Activated naive CD8-positive, alpha-beta T cell treated with anti-CD3 and anti-CD28 coated beads, Interleukin-2, amount 10 ng/mL, durations not matched to agents 7 days and 5 days (primary cell): ENCODE data around the gene AGPAT3. TPM values are rescaled to one million over a fixed set of nuclear protein-coding genes. Genes with fewer than 3 reads are reported as not detected.

Experiments used
- ATAC-seq: fragments of 150-1000 bp; cut with Tn5 transposase; one replicate; pipeline ENCODE4 v1.10.0; 2021; ENCODE audit warnings: low read depth, moderate library complexity
- POLR2A ChIA-PET: fragments of 350-600 bp; sonication (Branson Sonifier 250); formaldehyde crosslinking; loops from one replicate; lab custom pipeline; 2021; ENCODE audit warnings: antibody characterized with exemption; lab: Charles Lee
- DNase-seq: peaks from one replicate; pipeline ENCODE4 v3.0.0; 2021
- H3K27ac Mint-ChIP-seq: one replicate; pipeline ENCODE4 v1.8.0; 2022; ENCODE audit warnings: mild to moderate bottlenecking, mixed read lengths
- H3K27me3 Mint-ChIP-seq: one replicate; pipeline ENCODE4 v1.8.0; 2022; ENCODE audit warnings: mild to moderate bottlenecking, moderate library complexity, mixed read lengths
- H3K36me3 Mint-ChIP-seq: one replicate; pipeline ENCODE4 v1.8.0; 2021; ENCODE audit warnings: mild to moderate bottlenecking, mixed read lengths
- H3K4me1 Mint-ChIP-seq: one replicate; pipeline ENCODE4 v1.8.0; 2021; ENCODE audit warnings: mixed read lengths
- H3K4me3 Mint-ChIP-seq: one replicate; pipeline ENCODE4 v1.8.0; 2022; ENCODE audit warnings: mild to moderate bottlenecking, moderate library complexity, mixed read lengths
- H3K9me3 Mint-ChIP-seq: one replicate; pipeline ENCODE4 v1.8.0; 2021; ENCODE audit warnings: mixed read lengths
- total RNA-seq, 2 experiments: library from RNA; stranded (reverse); gene quantifications; one replicate each; pipeline ENCODE4 v1.2.3, GENCODE V29; 2021

AGPAT3 gene
- total RNA-seq, 2 experiments from 2014 or later = 75.4 to 76.3 TPM

GRCh38 chr21:43982489-43983078, 117.6 kb downstream of the AGPAT3 start:
- no peak overlapping the region for H3K4me3 Mint-ChIP-seq
- peaks cover 11% of the 10 kb centered on the region for H3K4me1 Mint-ChIP-seq
- POLR2A ChIA-PET = no interaction called here
- no peak for DNase-seq
- no peaks in the 10 kb centered on the region for H3K9me3 Mint-ChIP-seq
- ATAC-seq = no peak
- H3K27ac Mint-ChIP-seq = no peak overlapping the region
- H3K36me3 Mint-ChIP-seq = peaks cover 3% of the 10 kb centered on the region
- peaks cover 6% of the 10 kb centered on the region for H3K27me3 Mint-ChIP-seq

- ATAC-seq (no peak), DNase-seq (no peak)
- H3K27me3 Mint-ChIP-seq = peaks cover 6% of the 10 kb centered on the region
- no peaks in the 10 kb centered on the region for H3K9me3 Mint-ChIP-seq
- H3K4me3 Mint-ChIP-seq = no peak overlapping the region
- peaks cover 11% of the 10 kb centered on the region for H3K4me1 Mint-ChIP-seq
- H3K36me3 Mint-ChIP-seq = peaks cover 3% of the 10 kb centered on the region
- H3K27ac Mint-ChIP-seq = no peak overlapping the region
- POLR2A ChIA-PET = interaction anchor here (0.6 kb wide), 1 partner anchor 19 kb away, joined by 3 read pairs; no protein-coding TSS in a partner anchor
Measured at GRCh38 chr21:43983390-43983789, 118.4 kb downstream of the AGPAT3 start.

DNA sequence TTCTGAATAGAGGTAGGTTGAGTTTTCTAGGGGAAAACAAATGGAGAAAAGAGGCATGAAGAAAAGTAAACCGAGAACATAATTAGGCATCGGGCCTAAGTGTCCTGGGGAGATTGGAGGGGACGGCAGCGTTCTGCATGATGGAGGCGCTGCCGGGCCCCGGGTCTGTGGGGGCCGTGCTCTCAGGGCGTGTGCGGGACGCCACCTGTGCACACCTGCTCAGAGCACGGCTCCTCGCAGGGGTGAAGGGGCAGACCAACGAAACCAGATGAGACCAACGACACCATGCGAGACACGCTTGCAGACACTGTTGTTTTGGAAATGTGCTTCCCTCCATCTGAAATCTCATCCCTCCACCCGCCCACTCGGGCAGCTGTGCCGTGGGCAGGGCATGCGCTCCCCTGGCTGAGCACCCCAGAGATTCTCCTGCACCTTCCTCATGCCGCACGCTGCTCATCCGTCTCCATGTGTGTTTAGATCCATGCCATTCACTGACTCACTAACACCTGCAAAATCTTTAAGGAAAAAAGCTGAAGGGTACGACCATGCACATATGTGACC, 118.9 kb downstream of the AGPAT3 start:
- ATAC-seq (no peak), DNase-seq (no peak)
- peaks cover 6% of the 10 kb centered on the region for H3K27me3 Mint-ChIP-seq
- POLR2A ChIA-PET = interaction anchor here (0.6 kb wide), 1 partner anchor 102 kb away, joined by 6 read pairs; no protein-coding TSS in a partner anchor
- H3K4me3 Mint-ChIP-seq = no peak overlapping the region
- peaks cover 3% of the 10 kb centered on the region for H3K36me3 Mint-ChIP-seq
- H3K27ac Mint-ChIP-seq = no peak overlapping the region
- H3K9me3 Mint-ChIP-seq = no peaks in the 10 kb centered on the region
- H3K4me1 Mint-ChIP-seq = peaks cover 11% of the 10 kb centered on the region

GRCh38 chr21:43984905-43985689, 120.1 kb downstream of the AGPAT3 start:
- peak overlapping the region; percentile 3 for H3K27ac Mint-ChIP-seq
- POLR2A ChIA-PET = no interaction called here
- H3K27me3 Mint-ChIP-seq = peaks cover 6% of the 10 kb centered on the region
- ATAC-seq = peak; percentile 28
- peaks cover 3% of the 10 kb centered on the region for H3K36me3 Mint-ChIP-seq
- H3K9me3 Mint-ChIP-seq = no peaks in the 10 kb centered on the region
- DNase-seq = no peak
- H3K4me1 Mint-ChIP-seq = peaks cover 11% of the 10 kb centered on the region
- no peak overlapping the region for H3K4me3 Mint-ChIP-seq

DNA sequence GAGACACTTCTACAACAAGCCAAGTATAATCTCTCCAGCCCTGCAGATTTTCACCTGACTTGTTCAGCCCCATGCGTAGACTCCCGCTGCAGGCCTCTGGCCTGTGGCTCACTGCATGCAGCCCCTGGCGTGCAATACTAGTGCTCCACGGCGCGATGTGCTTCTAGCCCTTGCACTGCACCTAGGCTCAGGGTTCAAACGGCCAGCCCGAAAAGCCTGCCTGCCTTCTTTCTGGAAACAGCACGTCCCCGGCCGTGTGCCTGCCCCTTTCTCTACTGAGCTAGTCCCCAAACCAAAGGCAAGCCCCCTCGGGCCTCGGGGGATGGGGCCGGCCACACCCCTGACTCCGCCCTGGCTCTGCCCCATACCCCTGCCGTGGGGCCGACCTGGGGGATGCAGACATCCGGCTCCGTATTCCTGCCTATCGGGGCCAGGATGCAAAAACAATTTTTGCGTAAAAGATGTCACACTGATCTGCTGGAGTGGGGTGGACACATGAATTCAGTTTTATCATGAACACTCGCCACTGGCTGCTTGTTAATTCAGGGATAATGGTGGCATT, 120.7 kb downstream of the AGPAT3 start:
- peaks cover 3% of the 10 kb centered on the region for H3K36me3 Mint-ChIP-seq
- no peaks in the 10 kb centered on the region for H3K9me3 Mint-ChIP-seq
- peaks cover 6% of the 10 kb centered on the region for H3K27me3 Mint-ChIP-seq
- DNase-seq (no peak), ATAC-seq (peak; percentile 9)
- no peak overlapping the region for H3K4me3 Mint-ChIP-seq
- H3K4me1 Mint-ChIP-seq = peaks cover 11% of the 10 kb centered on the region
- no peak overlapping the region for H3K27ac Mint-ChIP-seq
- POLR2A ChIA-PET = no interaction called here

- DNase-seq (no peak), ATAC-seq (no peak)
- Mint-ChIP-seq H3K4me3 (no peak overlapping the region), H3K27ac (no peak overlapping the region), H3K36me3 (peaks cover 3% of the 10 kb centered on the region), H3K9me3 (no peaks in the 10 kb centered on the region), H3K4me1 (peaks cover 11% of the 10 kb centered on the region), H3K27me3 (peaks cover 6% of the 10 kb centered on the region)
- POLR2A ChIA-PET = no interaction called here
Measured at GRCh38 chr21:43986544-43987451, 121.8 kb downstream of the AGPAT3 start.

DNA sequence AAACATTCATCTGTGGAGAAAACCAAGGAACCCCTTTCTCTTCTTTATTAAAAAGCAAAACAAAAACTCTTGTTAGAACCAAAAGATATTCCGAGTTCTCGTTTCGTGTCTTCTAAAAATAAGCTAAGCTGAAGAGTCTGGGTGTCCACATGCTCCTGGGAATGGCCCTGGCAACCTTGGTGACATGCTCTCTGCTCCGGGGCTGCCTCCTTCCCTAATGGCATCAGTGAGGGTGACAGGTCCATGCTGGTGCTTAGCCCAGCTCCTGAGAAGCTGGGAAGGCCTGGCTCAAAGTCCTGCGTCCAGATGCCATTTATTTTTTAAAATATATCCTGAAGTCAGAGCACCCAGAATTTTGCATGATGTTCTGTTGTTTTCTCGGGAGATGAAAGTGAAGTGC, 122.5 kb downstream of the AGPAT3 start:
- H3K4me3 Mint-ChIP-seq = no peak overlapping the region
- peaks cover 6% of the 10 kb centered on the region for H3K27me3 Mint-ChIP-seq
- H3K27ac Mint-ChIP-seq = no peak overlapping the region
- peaks cover 2% of the 10 kb centered on the region for H3K36me3 Mint-ChIP-seq
- POLR2A ChIA-PET = no interaction called here
- ATAC-seq = no peak
- peaks cover 11% of the 10 kb centered on the region for H3K4me1 Mint-ChIP-seq
- H3K9me3 Mint-ChIP-seq = no peaks in the 10 kb centered on the region
- no peak for DNase-seq

DNA sequence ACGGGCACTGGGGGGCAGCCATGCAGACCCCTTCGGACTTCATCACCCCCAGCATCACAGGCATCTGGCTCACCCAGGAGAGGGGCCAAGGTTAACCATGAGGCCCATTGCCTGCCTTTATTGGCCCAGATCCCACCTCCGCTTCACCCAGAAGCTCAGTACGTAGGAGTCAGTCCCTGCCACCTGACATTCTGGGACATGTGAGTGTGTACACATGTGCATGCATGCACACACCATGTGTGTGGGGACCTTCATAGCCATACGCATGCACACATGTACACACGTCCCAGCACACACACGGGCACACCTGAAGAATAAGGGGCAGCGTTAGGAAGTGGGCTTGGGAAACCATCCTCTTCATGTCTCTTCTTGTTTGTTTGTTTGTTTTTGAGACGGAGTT, 123.0 kb downstream of the AGPAT3 start:
- Mint-ChIP-seq H3K4me1 (peaks cover 9% of the 10 kb centered on the region), H3K36me3 (peaks cover 2% of the 10 kb centered on the region), H3K27me3 (peaks cover 6% of the 10 kb centered on the region), H3K9me3 (no peaks in the 10 kb centered on the region), H3K27ac (no peak overlapping the region), H3K4me3 (no peak overlapping the region)
- ATAC-seq = no peak
- DNase-seq = no peak
- POLR2A ChIA-PET = no interaction called here

DNA sequence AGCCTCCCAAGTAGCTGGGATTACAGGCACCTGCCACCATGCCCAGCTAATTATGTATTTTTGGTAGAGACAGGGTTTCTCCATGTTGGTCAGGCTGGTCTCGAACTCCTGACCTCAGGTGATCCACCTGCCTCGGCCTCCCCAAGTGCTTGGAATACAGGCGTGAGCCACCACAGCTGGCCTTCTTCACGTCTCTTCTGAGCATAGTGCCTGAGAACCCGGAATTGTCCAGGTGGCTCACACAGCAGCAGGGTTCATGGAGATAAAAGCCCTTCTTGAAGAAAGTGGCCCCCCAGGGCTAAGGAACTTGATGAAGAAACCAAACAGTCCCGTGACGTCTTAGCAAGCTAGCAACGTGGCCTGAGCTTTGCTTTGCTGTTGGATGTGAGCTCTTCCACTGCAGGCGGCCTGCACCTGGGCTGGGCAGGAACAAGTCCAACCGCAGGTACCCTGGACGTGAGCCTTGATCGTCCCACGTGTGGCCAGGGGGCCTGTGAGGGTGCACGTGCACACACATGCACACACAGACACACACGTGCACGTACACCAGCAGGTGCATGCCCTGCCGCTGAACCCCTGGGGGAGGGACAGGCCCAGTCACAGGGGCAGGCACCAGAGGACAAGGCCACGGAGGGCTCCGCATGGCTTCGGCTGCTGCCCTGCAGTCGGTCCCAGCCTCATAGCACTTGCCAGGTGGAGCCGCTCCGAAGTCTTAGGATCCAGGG, 123.6 kb downstream of the AGPAT3 start:
- POLR2A ChIA-PET = no interaction called here
- Mint-ChIP-seq H3K27ac (no peak overlapping the region), H3K27me3 (peaks cover 6% of the 10 kb centered on the region), H3K4me3 (no peak overlapping the region), H3K36me3 (peaks cover 1% of the 10 kb centered on the region), H3K9me3 (no peaks in the 10 kb centered on the region), H3K4me1 (peaks cover 8% of the 10 kb centered on the region)
- no peak for DNase-seq
- no peak for ATAC-seq

DNA sequence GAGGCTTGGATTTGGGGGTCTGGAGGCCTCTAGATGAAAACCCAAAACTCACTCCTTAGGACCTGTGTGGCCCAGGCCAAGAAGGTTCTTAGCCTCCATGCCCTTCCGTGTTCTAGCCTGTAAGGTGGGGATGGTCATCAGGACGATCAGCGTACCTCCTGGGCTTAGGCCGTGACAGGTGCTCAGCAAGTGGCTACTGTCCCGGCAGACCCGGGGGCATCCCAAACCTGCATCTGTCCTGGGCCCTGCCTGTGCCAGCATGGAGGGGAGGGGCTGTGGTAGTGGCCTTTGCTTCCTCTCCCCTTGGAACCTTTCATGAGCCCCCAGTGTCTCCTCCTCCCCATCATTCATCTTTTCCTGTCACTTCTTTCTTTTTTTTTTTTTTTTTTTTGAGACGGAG, 124.4 kb downstream of the AGPAT3 start:
- H3K36me3 Mint-ChIP-seq = no peaks in the 10 kb centered on the region
- H3K27ac Mint-ChIP-seq = no peak overlapping the region
- peaks cover 6% of the 10 kb centered on the region for H3K27me3 Mint-ChIP-seq
- peaks cover 8% of the 10 kb centered on the region for H3K4me1 Mint-ChIP-seq
- H3K4me3 Mint-ChIP-seq = no peak overlapping the region
- DNase-seq = no peak
- POLR2A ChIA-PET = no interaction called here
- H3K9me3 Mint-ChIP-seq = no peaks in the 10 kb centered on the region
- no peak for ATAC-seq

- Mint-ChIP-seq H3K4me3 (no peak overlapping the region), H3K27ac (no peak overlapping the region), H3K9me3 (no peaks in the 10 kb centered on the region), H3K27me3 (peaks cover 2% of the 10 kb centered on the region), H3K36me3 (no peaks in the 10 kb centered on the region), H3K4me1 (no peaks in the 10 kb centered on the region)
- ATAC-seq (no peak), DNase-seq (no peak)
- POLR2A ChIA-PET = no interaction called here
Measured at GRCh38 chr21:43991447-43991991, 126.5 kb downstream of the AGPAT3 start.

- DNase-seq (no peak), ATAC-seq (no peak)
- no peak overlapping the region for H3K27ac Mint-ChIP-seq
Measured at GRCh38 chr21:43992121-43992520, 127.1 kb downstream of the AGPAT3 start.

More at GRCh38 chr21:43992121-43992520, 127.1 kb downstream of the AGPAT3 start:
- H3K27me3 Mint-ChIP-seq = no peaks in the 10 kb centered on the region
- no peaks in the 10 kb centered on the region for H3K9me3 Mint-ChIP-seq
- H3K4me3 Mint-ChIP-seq = no peak overlapping the region
- H3K36me3 Mint-ChIP-seq = no peaks in the 10 kb centered on the region
- POLR2A ChIA-PET = no interaction called here
- no peaks in the 10 kb centered on the region for H3K4me1 Mint-ChIP-seq
